Neural progenitor cell (in vitro differentiated cells): ENCODE data around the gene CHRNA1. TPM values are rescaled to one million over a fixed set of nuclear protein-coding genes. Genes with fewer than 3 reads are reported as not detected.

ENCODE experiments used
- DNase-seq: peaks from one replicate; pipeline ENCODE4 v3.0.0-alpha.2; 2016; ENCODE audit warnings: low spot score
- H2AFZ ChIP-seq: fragments of 200-600 bp; sonication (generic); replicated peaks from 2 replicates; pipeline ENCODE4 v1.6.1; 2016; ENCODE audit warnings: antibody characterized with exemption
- H3F3A ChIP-seq: fragments of 200-600 bp; sonication (generic); 2 replicates; pipeline ENCODE4 v1.6.1; 2016; ENCODE audit warnings: antibody characterized with exemption, low read depth
- H3K27ac ChIP-seq: fragments of 200-600 bp; sonication (generic); 2 replicates; pipeline ENCODE4 v1.5.1; 2016; ENCODE audit warnings: mild to moderate bottlenecking
- H3K27me3 ChIP-seq: fragments of 200-600 bp; sonication (generic); 2 replicates; pipeline ENCODE4 v1.6.1; 2016; ENCODE audit warnings: mild to moderate bottlenecking, moderate library complexity
- H3K36me3 ChIP-seq: fragments of 200-600 bp; sonication (generic); 2 replicates; pipeline ENCODE4 v1.5.1; 2016
- H3K4me1 ChIP-seq: fragments of 200-600 bp; sonication (generic); 2 replicates; pipeline ENCODE4 v1.6.1; 2016; ENCODE audit warnings: mixed run types
- H3K4me2 ChIP-seq: fragments of 200-600 bp; sonication (generic); 2 replicates; pipeline ENCODE4 v1.6.1; 2016
- H3K4me3 ChIP-seq: fragments of 200-600 bp; sonication (generic); 2 replicates; pipeline ENCODE4 v1.5.1; 2016
- H3K79me2 ChIP-seq: fragments of 200-600 bp; sonication (generic); 2 replicates; pipeline ENCODE4 v1.6.1; 2016; ENCODE audit warnings: low read depth
- H3K9ac ChIP-seq: fragments of 200-600 bp; sonication (generic); 2 replicates; pipeline ENCODE4 v1.6.1; 2016
- H3K9me3 ChIP-seq: fragments of 200-600 bp; sonication (generic); 2 replicates; pipeline ENCODE4 v1.5.1; 2016; ENCODE audit warnings: low read depth
- H4K20me1 ChIP-seq: fragments of 200-600 bp; sonication (generic); 2 replicates; pipeline ENCODE4 v1.6.1; 2016; ENCODE audit warnings: low read depth
- H3K27ac Mint-ChIP-seq: 3 replicates; pipeline ENCODE4 v1.8.0; 2021; ENCODE audit warnings: mixed read lengths
- H3K27me3 Mint-ChIP-seq: 2 replicates; pipeline ENCODE4 v1.8.0; 2022; ENCODE audit warnings: low read depth, mild to moderate bottlenecking, inconsistent platforms, moderate library complexity, mixed read lengths; ENCODE audit not compliant: insufficient read depth
- H3K36me3 Mint-ChIP-seq: 3 replicates; pipeline ENCODE4 v1.8.0; 2021; ENCODE audit warnings: mixed read lengths
- H3K4me1 Mint-ChIP-seq: 3 replicates; pipeline ENCODE4 v1.8.0; 2021; ENCODE audit warnings: mixed read lengths
- H3K4me3 Mint-ChIP-seq: 3 replicates; pipeline ENCODE4 v1.8.0; 2021; ENCODE audit warnings: mild to moderate bottlenecking, moderate library complexity, mixed read lengths
- H3K9me3 Mint-ChIP-seq: 3 replicates; pipeline ENCODE4 v1.8.0; 2020; ENCODE audit warnings: mixed read lengths
- CTCF ChIP-seq: fragments of 200-600 bp; sonication (generic); IDR thresholded peaks from 2 replicates; pipeline ENCODE4 v1.5.1; 2017; ENCODE audit warnings: antibody characterized with exemption, mild to moderate bottlenecking
- EZH2 ChIP-seq: fragments of 200-600 bp; sonication (generic); IDR thresholded peaks from 2 replicates; pipeline ENCODE4 v1.6.1; 2017; ENCODE audit warnings: antibody characterized with exemption, mild to moderate bottlenecking, moderate library complexity
- EZH2phosphoT487 ChIP-seq: fragments of 200-600 bp; sonication (generic); IDR thresholded peaks from 2 replicates; pipeline ENCODE4 v1.6.1; 2017; ENCODE audit warnings: antibody characterized with exemption
- total RNA-seq: library from RNA; depleted of rRNA; stranded (reverse); fragments of >200 nt; gene quantifications from 2 replicates; pipeline ENCODE4 v1.2.3, GENCODE V29; 2015; ENCODE audit warnings: low replicate concordance

Gene CHRNA1
- total RNA-seq, 1 donor from 2014 or later: 0.11 TPM

- Mint-ChIP-seq H3K9me3 (no peaks in the 10 kb centered on the region), H3K27me3 (peaks cover 8% of the 10 kb centered on the region), H3K36me3 (no peaks in the 10 kb centered on the region), H3K27ac (peak overlapping the region; percentile 97), H3K4me3 (peak overlapping the region; percentile 60), H3K4me1 (peaks cover 52% of the 10 kb centered on the region)
- H3K4me2 ChIP-seq: peak overlapping the region; percentile 60
- peaks cover 36% of the 10 kb centered on the region for H3K4me1 ChIP-seq
- no peak overlapping the region for H3K9ac ChIP-seq
- H3K36me3 ChIP-seq: no peaks in the 10 kb centered on the region
- no peaks in the 10 kb centered on the region for H3K79me2 ChIP-seq
- TF ChIP-seq CTCF: no peak
- TF ChIP-seq EZH2phosphoT487: no peak
- no peak for TF ChIP-seq EZH2
- H3K27ac ChIP-seq: peak overlapping the region; percentile 82
- H2AFZ ChIP-seq: peak overlapping the region; percentile 43
- H4K20me1 ChIP-seq: no peaks in the 10 kb centered on the region
- no peak overlapping the region for H3K4me3 ChIP-seq
- no peaks in the 10 kb centered on the region for H3K27me3 ChIP-seq
- DNase-seq: no peak
- H3K9me3 ChIP-seq: no peaks in the 10 kb centered on the region
- H3F3A ChIP-seq: peaks cover 62% of the 10 kb centered on the region
Measured at GRCh38 chr2:174772472-174772801, 8.2 kb upstream of the CHRNA1 start.

- no peak overlapping the region for H3K9ac ChIP-seq
Measured at GRCh38 chr2:174771631-174772471, 7.6 kb upstream of the CHRNA1 start.

GRCh38 chr2:174771136-174771535 is 6.9 kb upstream of the CHRNA1 start:
- Mint-ChIP-seq H3K9me3 (no peaks in the 10 kb centered on the region), H3K27ac (peak overlapping the region; percentile 72), H3K36me3 (no peaks in the 10 kb centered on the region), H3K4me1 (peaks cover 44% of the 10 kb centered on the region), H3K27me3 (peaks cover 8% of the 10 kb centered on the region), H3K4me3 (peak overlapping the region; percentile 60)
- H3K36me3 ChIP-seq: no peaks in the 10 kb centered on the region
- peak overlapping the region; percentile 43 for H2AFZ ChIP-seq
- peak overlapping the region; percentile 4 for H3K4me3 ChIP-seq
- H3K27me3 ChIP-seq: no peaks in the 10 kb centered on the region
- peaks cover 25% of the 10 kb centered on the region for H3K4me1 ChIP-seq
- no peak for DNase-seq
- peak overlapping the region; percentile 82 for H3K27ac ChIP-seq
- H3K4me2 ChIP-seq: peak overlapping the region; percentile 60
- no peaks in the 10 kb centered on the region for H3K79me2 ChIP-seq
- H3K9me3 ChIP-seq: no peaks in the 10 kb centered on the region
- no peaks in the 10 kb centered on the region for H4K20me1 ChIP-seq
- H3F3A ChIP-seq: peaks cover 64% of the 10 kb centered on the region
- H3K9ac ChIP-seq: no peak overlapping the region
- TF ChIP-seq CTCF: no peak
- TF ChIP-seq EZH2phosphoT487: no peak
- TF ChIP-seq EZH2: no peak

More at GRCh38 chr2:174771631-174772471, 7.6 kb upstream of the CHRNA1 start:
- no peaks in the 10 kb centered on the region for H3K9me3 Mint-ChIP-seq
- TF ChIP-seq EZH2phosphoT487: no peak
- no peak for TF ChIP-seq EZH2
- TF ChIP-seq CTCF: peak; percentile 92
- Histone ChIP-seq H3F3A (peaks cover 64% of the 10 kb centered on the region), H3K36me3 (no peaks in the 10 kb centered on the region), H3K27me3 (no peaks in the 10 kb centered on the region), H3K4me1 (peaks cover 31% of the 10 kb centered on the region), H3K27ac (peak overlapping the region; percentile 82), H3K79me2 (no peaks in the 10 kb centered on the region), H2AFZ (peak overlapping the region; percentile 43), H3K4me3 (peak overlapping the region; percentile 4), H3K9me3 (no peaks in the 10 kb centered on the region), H4K20me1 (no peaks in the 10 kb centered on the region), H3K4me2 (peak overlapping the region; percentile 60)
- H3K36me3 Mint-ChIP-seq: no peaks in the 10 kb centered on the region
- H3K4me3 Mint-ChIP-seq: peak overlapping the region; percentile 60
- peak; percentile 93 for DNase-seq
- peak overlapping the region; percentile 97 for H3K27ac Mint-ChIP-seq
- H3K4me1 Mint-ChIP-seq: peaks cover 48% of the 10 kb centered on the region
- peaks cover 8% of the 10 kb centered on the region for H3K27me3 Mint-ChIP-seq
